ENCODE results near the gene FOXL2. TPM values are rescaled to one million over a fixed set of nuclear protein-coding genes. Genes with fewer than 3 reads are reported as not detected.

FOXL2 gene
- not detected for total RNA-seq

- Histone ChIP-seq H3K9me3 (no peaks in the 10 kb centered on the region), H3K4me3 (peak within 1 kb of the TSS; percentile 67), H3K4me1 (ENCODE audit: control insufficient read depth in 1 of 2, low read depth in 2 of 2) (peaks cover 21 to 41% of the 10 kb centered on the region in 2 donors), H3K36me3 (no peaks in the 10 kb centered on the region), H3K27ac (no peak within 1 kb of the TSS), H3K27me3 (replicated peaks; ENCODE audit: insufficient read depth) (peaks cover 39% of the 10 kb centered on the region)
- TF ChIP-seq CTCF (IDR thresholded peaks at IDR 0.05) = no peak
- no peak for DNase-seq (ENCODE audit: low spot score)
- no peak for ATAC-seq (ENCODE audit: insufficient number of reproducible peaks, low FRiP score, low read depth)
Measured at GRCh38 chr3:138946663-138947494, at the start of gene FOXL2, which contains the start of gene FOXL2NB. FOXL2 (minus strand) TSS chr3:138947137; CDS start chr3:138946722, 415 bp downstream. FOXL2NB (plus strand) TSS chr3:138947217; CDS start chr3:138947365, 148 bp downstream.

GRCh38 chr3:138995706-138996105 lies 48.8 kb upstream of the FOXL2 start:
- Histone ChIP-seq H3K27me3 (replicated peaks; ENCODE audit: insufficient read depth) (no peaks in the 10 kb centered on the region), H3K27ac (no peak overlapping the region), H3K9me3 (no peaks in the 10 kb centered on the region), H3K4me3 (no peak overlapping the region), H3K4me1 (ENCODE audit: control insufficient read depth in 1 of 2, low read depth in 2 of 2) (no peaks in the 10 kb centered on the region), H3K36me3 (no peaks in the 10 kb centered on the region)
- no peak for DNase-seq (ENCODE audit: low spot score)
- ATAC-seq (ENCODE audit: insufficient number of reproducible peaks, low FRiP score, low read depth) = no peak
- no peak for TF ChIP-seq CTCF (IDR thresholded peaks at IDR 0.05)

GRCh38 chr3:138987181-138987580 lies 40.2 kb upstream of the FOXL2 start:
- Histone ChIP-seq H3K27ac (no peak overlapping the region), H3K36me3 (no peaks in the 10 kb centered on the region), H3K4me1 (ENCODE audit: control insufficient read depth in 1 of 2, low read depth in 2 of 2) (no peaks in the 10 kb centered on the region), H3K4me3 (no peak overlapping the region), H3K9me3 (no peaks in the 10 kb centered on the region), H3K27me3 (replicated peaks; ENCODE audit: insufficient read depth) (no peaks in the 10 kb centered on the region)
- TF ChIP-seq CTCF (IDR thresholded peaks at IDR 0.05) = no peak
- ATAC-seq (ENCODE audit: insufficient number of reproducible peaks, low FRiP score, low read depth) = no peak
- DNase-seq (ENCODE audit: low spot score) = no peak

GRCh38 chr3:138985932-138986331 lies 39.0 kb upstream of the FOXL2 start:
- Histone ChIP-seq H3K4me3 (no peak overlapping the region), H3K27ac (no peak overlapping the region), H3K27me3 (replicated peaks; ENCODE audit: insufficient read depth) (no peaks in the 10 kb centered on the region), H3K4me1 (ENCODE audit: control insufficient read depth in 1 of 2, low read depth in 2 of 2) (no peaks in the 10 kb centered on the region), H3K9me3 (no peaks in the 10 kb centered on the region), H3K36me3 (no peaks in the 10 kb centered on the region)
- no peak for ATAC-seq (ENCODE audit: insufficient number of reproducible peaks, low FRiP score, low read depth)
- no peak for DNase-seq (ENCODE audit: low spot score)
- TF ChIP-seq CTCF (IDR thresholded peaks at IDR 0.05) = no peak

GRCh38 chr3:138984816-138985215 lies 37.9 kb upstream of the FOXL2 start:
- DNase-seq (ENCODE audit: low spot score) (no peak), ATAC-seq (ENCODE audit: insufficient number of reproducible peaks, low FRiP score, low read depth) (no peak)
- Histone ChIP-seq H3K4me1 (ENCODE audit: control insufficient read depth in 1 of 2, low read depth in 2 of 2) (no peaks in the 10 kb centered on the region), H3K9me3 (no peaks in the 10 kb centered on the region), H3K36me3 (no peaks in the 10 kb centered on the region), H3K27me3 (replicated peaks; ENCODE audit: insufficient read depth) (no peaks in the 10 kb centered on the region), H3K27ac (no peak overlapping the region), H3K4me3 (no peak overlapping the region)
- TF ChIP-seq CTCF (IDR thresholded peaks at IDR 0.05) = no peak

Measured in thoracic aorta (tissue), 2 donors.